Measurements from ENCODE around the gene RAB36. TPM values are rescaled to one million over a fixed set of nuclear protein-coding genes. Genes with fewer than 3 reads are reported as not detected.
A peak's percentile ranks its signal among the peaks of the same experiment; 100 is the strongest.

The RAB36 gene
- total RNA-seq, 3 donors from 2014 or later (not counting 1 experiment from before 2014, with no cell fraction given) = 1.7 to 2.9 (median 2.6) TPM

DNA sequence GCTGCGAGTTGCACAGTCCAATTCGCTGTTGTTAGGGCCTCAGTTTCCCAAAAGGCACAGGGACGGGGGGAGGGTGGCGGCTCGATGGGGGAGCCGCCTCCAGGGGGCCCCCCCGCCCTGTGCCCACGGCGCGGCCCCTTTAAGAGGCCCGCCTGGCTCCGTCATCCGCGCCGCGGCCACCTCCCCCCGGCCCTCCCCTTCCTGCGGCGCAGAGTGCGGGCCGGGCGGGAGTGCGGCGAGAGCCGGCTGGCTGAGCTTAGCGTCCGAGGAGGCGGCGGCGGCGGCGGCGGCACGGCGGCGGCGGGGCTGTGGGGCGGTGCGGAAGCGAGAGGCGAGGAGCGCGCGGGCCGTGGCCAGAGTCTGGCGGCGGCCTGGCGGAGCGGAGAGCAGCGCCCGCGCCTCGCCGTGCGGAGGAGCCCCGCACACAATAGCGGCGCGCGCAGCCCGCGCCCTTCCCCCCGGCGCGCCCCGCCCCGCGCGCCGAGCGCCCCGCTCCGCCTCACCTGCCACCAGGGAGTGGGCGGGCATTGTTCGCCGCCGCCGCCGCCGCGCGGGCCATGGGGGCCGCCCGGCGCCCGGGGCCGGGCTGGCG lies 35.1 kb downstream of the RAB36 start, which contains the start of gene BCR:
Gene BCR, plus strand, starts transcription at position 209 of the 592 bp plus-strand sequence. CDS start 452 bp downstream, outside the sequence.
- Histone ChIP-seq H3K4me3 (ENCODE audit: low read length) (peak within 1 kb of the TSS; percentile 65), H3K36me3 (ENCODE audit: control insufficient read depth, insufficient read depth, low read length) (no peaks in the 10 kb centered on the region), H3K9me3 (ENCODE audit: control insufficient read depth, insufficient read depth, low read length) (peaks cover 17% of the 10 kb centered on the region), H3K27ac (ENCODE audit: low read length) (peak within 1 kb of the TSS; percentile 51), H3K27me3 (ENCODE audit: control insufficient read depth, insufficient read depth, low read length) (no peaks in the 10 kb centered on the region), H3K4me1 (ENCODE audit: control insufficient read depth, insufficient read depth, low read length) (peaks cover 85% of the 10 kb centered on the region)
- Mint-ChIP-seq H3K4me3 (peak within 1 kb of the TSS; percentile 98), H3K27ac (peak within 1 kb of the TSS; percentile 93 to 94), H3K27me3 (ENCODE audit: low read depth in 2 of 2) (no peaks in the 10 kb centered on the region), H3K36me3 (peaks cover 14% of the 10 kb centered on the region), H3K4me1 (peaks cover 65 to 71% of the 10 kb centered on the region in 2 donors), H3K9me3 (peaks cover 3 to 14% of the 10 kb centered on the region in 2 donors)
- under 1% methylated on average over 88 of the region's 88 CpGs for WGBS (ENCODE audit: insufficient coverage)
- intact Hi-C loops (cut with micrococcal nuclease) = loop anchor here (5.0 kb wide), 1 partner anchor 43 kb away; no protein-coding TSS in a partner anchor
- peak; percentile 69 to 80 (median 77) for ATAC-seq
- no peak for TF ChIP-seq CTCF (IDR thresholded peaks at IDR 0.05)
- peak; percentile 73 to 82 for DNase-seq

DNA sequence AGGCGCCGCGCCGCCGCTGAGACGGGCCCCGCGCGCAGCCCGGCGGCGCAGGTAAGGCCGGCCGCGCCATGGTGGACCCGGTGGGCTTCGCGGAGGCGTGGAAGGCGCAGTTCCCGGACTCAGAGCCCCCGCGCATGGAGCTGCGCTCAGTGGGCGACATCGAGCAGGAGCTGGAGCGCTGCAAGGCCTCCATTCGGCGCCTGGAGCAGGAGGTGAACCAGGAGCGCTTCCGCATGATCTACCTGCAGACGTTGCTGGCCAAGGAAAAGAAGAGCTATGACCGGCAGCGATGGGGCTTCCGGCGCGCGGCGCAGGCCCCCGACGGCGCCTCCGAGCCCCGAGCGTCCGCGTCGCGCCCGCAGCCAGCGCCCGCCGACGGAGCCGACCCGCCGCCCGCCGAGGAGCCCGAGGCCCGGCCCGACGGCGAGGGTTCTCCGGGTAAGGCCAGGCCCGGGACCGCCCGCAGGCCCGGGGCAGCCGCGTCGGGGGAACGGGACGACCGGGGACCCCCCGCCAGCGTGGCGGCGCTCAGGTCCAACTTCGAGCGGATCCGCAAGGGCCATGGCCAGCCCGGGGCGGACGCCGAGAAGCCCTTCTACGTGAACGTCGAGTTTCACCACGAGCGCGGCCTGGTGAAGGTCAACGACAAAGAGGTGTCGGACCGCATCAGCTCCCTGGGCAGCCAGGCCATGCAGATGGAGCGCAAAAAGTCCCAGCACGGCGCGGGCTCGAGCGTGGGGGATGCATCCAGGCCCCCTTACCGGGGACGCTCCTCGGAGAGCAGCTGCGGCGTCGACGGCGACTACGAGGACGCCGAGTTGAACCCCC lies 35.8 kb downstream of the RAB36 start:
- H3K9me3 Mint-ChIP-seq = peaks cover 3 to 10% of the 10 kb centered on the region in 2 donors
- no peaks in the 10 kb centered on the region for H3K27me3 Mint-ChIP-seq (ENCODE audit: low read depth in 2 of 2)
- H3K4me3 Mint-ChIP-seq = peak overlapping the region; percentile 98
- peaks cover 12% of the 10 kb centered on the region for H3K36me3 Mint-ChIP-seq
- Histone ChIP-seq H3K36me3 (ENCODE audit: control insufficient read depth, insufficient read depth, low read length) (no peaks in the 10 kb centered on the region), H3K27me3 (ENCODE audit: control insufficient read depth, insufficient read depth, low read length) (no peaks in the 10 kb centered on the region), H3K27ac (ENCODE audit: low read length) (peak overlapping the region; percentile 35), H3K9me3 (ENCODE audit: control insufficient read depth, insufficient read depth, low read length) (peaks cover 10% of the 10 kb centered on the region), H3K4me1 (ENCODE audit: control insufficient read depth, insufficient read depth, low read length) (peaks cover 84% of the 10 kb centered on the region), H3K4me3 (ENCODE audit: low read length) (peak overlapping the region; percentile 65)
- DNase-seq (peak in 1 of 2 donors; percentile 59), ATAC-seq (peak in 1 of 3 donors; percentile 9)
- H3K4me1 Mint-ChIP-seq = peaks cover 66 to 73% of the 10 kb centered on the region in 2 donors
- 2% methylated on average over 112 of the region's 112 CpGs for WGBS (ENCODE audit: insufficient coverage)
- TF ChIP-seq CTCF (IDR thresholded peaks at IDR 0.05) = no peak
- peak overlapping the region; percentile 93 to 94 for H3K27ac Mint-ChIP-seq
- intact Hi-C loops (cut with micrococcal nuclease) = loop anchor here (5.0 kb wide), 1 partner anchor 44 kb away; no protein-coding TSS in a partner anchor

- peak overlapping the region; percentile 93 to 94 for H3K27ac Mint-ChIP-seq
- H3K4me1 Mint-ChIP-seq = peaks cover 64 to 75% of the 10 kb centered on the region in 2 donors
- H3K4me3 ChIP-seq (ENCODE audit: low read length) = peak overlapping the region; percentile 56
- peak in 1 of 2 donors; percentile 35 for DNase-seq
- no peaks in the 10 kb centered on the region for H3K27me3 Mint-ChIP-seq (ENCODE audit: low read depth in 2 of 2)
- peaks cover 0 to 3% of the 10 kb centered on the region in 2 donors for H3K9me3 Mint-ChIP-seq
- TF ChIP-seq CTCF (IDR thresholded peaks at IDR 0.05) = no peak
- H3K27me3 ChIP-seq (ENCODE audit: control insufficient read depth, insufficient read depth, low read length) = no peaks in the 10 kb centered on the region
- ATAC-seq = no peak
- WGBS (ENCODE audit: insufficient coverage) = 17% methylated on average over 42 of the region's 43 CpGs
- intact Hi-C loops (cut with micrococcal nuclease) = loop anchor here (1.0 to 5.0 kb wide), 3 partner anchors 35 to 82 kb away; no protein-coding TSS in a partner anchor
- H3K36me3 ChIP-seq (ENCODE audit: control insufficient read depth, insufficient read depth, low read length) = no peaks in the 10 kb centered on the region
- H3K36me3 Mint-ChIP-seq = peaks cover 5% of the 10 kb centered on the region
- H3K9me3 ChIP-seq (ENCODE audit: control insufficient read depth, insufficient read depth, low read length) = peaks cover 3% of the 10 kb centered on the region
- H3K4me1 ChIP-seq (ENCODE audit: control insufficient read depth, insufficient read depth, low read length) = peaks cover 87% of the 10 kb centered on the region
- peak overlapping the region; percentile 5 for H3K27ac ChIP-seq (ENCODE audit: low read length)
- H3K4me3 Mint-ChIP-seq = peak overlapping the region; percentile 98
Measured at GRCh38 chr22:23181721-23182308, 36.5 kb downstream of the RAB36 start.
